Stimulated activated naive B cell treated with anti-CD40 and anti-IgM and Interleukin-4, amounts not matched to agents 10 μg/mL and 1 μg/mL and 100 μg/mL, for 72 hours (primary cell): ENCODE results near the gene WASF2.
A peak's percentile ranks its signal among the peaks of the same experiment; 100 is the strongest.

Experiments used
- ATAC-seq, 2 donors: fragments of 150-1000 bp; cut with Tn5 transposase; replicated peaks; 2 replicates each; pipeline ENCODE4 v1.10.0; 2021; ENCODE audit warnings: moderate library complexity in 1 of 2
- DNase-seq: peaks from one replicate; pipeline ENCODE4 v3.0.0; 2021
- H3K27ac Mint-ChIP-seq: one replicate; pipeline ENCODE4 v1.8.0; 2022; ENCODE audit warnings: mild to moderate bottlenecking, mixed read lengths
- H3K27me3 Mint-ChIP-seq, 2 donors: one replicate each; pipeline ENCODE4 v1.8.0; 2022; ENCODE audit warnings: mixed read lengths in 2 of 2
- H3K36me3 Mint-ChIP-seq, 2 donors: one replicate each; pipeline ENCODE4 v1.8.0; 2022; ENCODE audit warnings: mixed read lengths in 2 of 2, mild to moderate bottlenecking in 1 of 2
- H3K4me1 Mint-ChIP-seq, 2 donors: one replicate each; pipeline ENCODE4 v1.8.0; 2022; ENCODE audit warnings: mixed read lengths in 2 of 2, mild to moderate bottlenecking in 1 of 2
- H3K4me3 Mint-ChIP-seq, 2 donors: one replicate each; pipeline ENCODE4 v1.8.0; 2022; ENCODE audit warnings: mild to moderate bottlenecking in 2 of 2, mixed read lengths in 2 of 2, moderate library complexity in 1 of 2
- H3K9me3 Mint-ChIP-seq, 2 donors: one replicate each; pipeline ENCODE4 v1.8.0; 2022; ENCODE audit warnings: mixed read lengths in 2 of 2, mild to moderate bottlenecking in 1 of 2

WASF2 gene

DNA sequence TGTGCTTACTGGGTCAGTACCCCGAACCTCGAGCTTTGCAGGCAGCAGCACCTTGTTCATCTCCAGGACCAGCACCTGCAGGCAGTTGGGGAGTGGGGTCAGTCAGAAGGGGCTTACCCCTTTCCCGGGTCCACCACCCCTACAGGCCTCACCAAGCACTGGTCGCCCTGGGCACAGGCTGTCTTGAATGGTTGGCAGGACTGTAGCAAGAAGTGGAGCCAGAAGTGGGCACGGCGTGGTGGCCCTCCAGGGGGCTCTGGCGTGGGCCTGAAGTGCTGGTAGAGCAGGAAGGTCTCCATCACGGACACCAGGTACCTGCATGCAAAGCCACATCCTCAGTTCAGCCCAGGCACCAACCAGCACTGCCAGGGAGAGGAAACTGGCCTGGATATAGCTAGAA lies 128.4 kb downstream of the WASF2 start:
- H3K9me3 Mint-ChIP-seq = no peaks in the 10 kb centered on the region
- DNase-seq (no peak), ATAC-seq (no peak)
- peak overlapping the region; percentile 67 to 79 for H3K4me3 Mint-ChIP-seq
- H3K27me3 Mint-ChIP-seq = no peaks in the 10 kb centered on the region
- peaks cover 51 to 63% of the 10 kb centered on the region in 2 donors for H3K4me1 Mint-ChIP-seq
- peaks cover 0 to 1% of the 10 kb centered on the region in 2 donors for H3K36me3 Mint-ChIP-seq
- H3K27ac Mint-ChIP-seq = no peak overlapping the region

DNA sequence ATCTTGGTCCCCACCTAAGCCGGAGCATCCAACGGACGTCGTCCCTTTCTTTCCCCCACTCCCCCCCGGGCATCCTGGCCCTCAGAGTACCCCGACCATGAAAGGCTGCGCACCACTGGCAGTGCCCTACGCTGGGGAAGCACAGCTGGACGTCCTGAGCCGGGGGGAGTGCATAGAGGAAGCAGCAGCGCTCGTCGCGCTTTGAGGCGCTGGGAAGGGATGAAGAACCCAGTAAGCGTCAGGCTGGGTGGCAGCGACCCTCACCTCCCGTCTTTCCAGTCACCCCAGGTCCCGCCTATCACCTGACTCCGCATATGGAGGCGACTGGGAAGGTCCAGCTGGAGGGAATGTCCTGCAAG lies 128.9 kb downstream of the WASF2 start:
- Mint-ChIP-seq H3K9me3 (no peaks in the 10 kb centered on the region), H3K4me3 (peak overlapping the region; percentile 67 to 79), H3K27ac (peak overlapping the region; percentile 81), H3K27me3 (no peaks in the 10 kb centered on the region), H3K36me3 (peaks cover 0 to 1% of the 10 kb centered on the region in 2 donors), H3K4me1 (peaks cover 54 to 63% of the 10 kb centered on the region in 2 donors)
- DNase-seq = no peak
- no peak for ATAC-seq

DNA sequence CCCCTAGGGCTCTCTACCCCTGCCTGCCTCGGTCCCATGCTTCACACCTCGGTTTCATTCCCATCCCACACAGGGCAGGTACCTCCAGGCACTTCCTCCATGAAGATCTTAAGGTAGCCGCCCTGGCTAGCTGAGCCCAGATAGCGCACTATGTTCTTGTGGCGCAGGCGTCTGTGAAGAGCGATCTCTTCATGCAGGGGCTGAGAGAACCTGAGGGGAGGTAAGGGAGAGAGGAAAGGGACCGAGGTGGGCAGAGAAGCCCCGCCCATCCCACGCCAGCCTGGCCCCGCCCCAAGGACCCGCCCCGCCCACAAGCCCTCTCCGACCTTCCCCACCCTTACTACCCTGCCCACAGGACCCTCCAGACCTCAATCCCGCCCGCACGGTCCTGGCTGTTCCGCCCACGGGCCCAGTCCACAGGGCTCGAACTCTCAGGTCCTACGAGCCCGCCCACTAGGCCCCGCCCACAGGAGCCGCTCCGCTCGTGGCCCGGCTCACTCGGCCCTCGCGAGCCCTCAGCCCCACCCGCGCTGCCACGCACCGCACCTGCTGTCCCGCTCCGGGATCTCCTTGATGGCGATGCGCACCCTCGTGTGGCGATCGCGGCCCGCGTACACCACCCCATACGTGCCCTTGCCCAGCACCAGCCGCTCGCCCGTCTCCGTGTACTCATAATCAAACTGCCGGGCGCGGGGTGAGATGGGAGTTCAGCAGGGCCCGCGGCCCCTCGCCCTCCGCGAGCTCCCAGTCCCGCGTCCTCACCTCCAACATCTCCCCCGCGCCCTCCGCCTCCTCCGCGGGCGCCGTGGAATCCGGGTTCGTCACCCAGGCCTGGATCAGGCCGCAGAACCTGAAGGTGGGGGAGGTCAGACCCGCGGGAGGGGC lies 129.6 kb downstream of the WASF2 start:
- no peak for DNase-seq
- peak; percentile 19 to 21 for ATAC-seq
- Mint-ChIP-seq H3K4me1 (peaks cover 54 to 62% of the 10 kb centered on the region in 2 donors), H3K36me3 (peaks cover 0 to 1% of the 10 kb centered on the region in 2 donors), H3K9me3 (no peaks in the 10 kb centered on the region), H3K27ac (peak overlapping the region; percentile 81), H3K4me3 (peak overlapping the region; percentile 67 to 79), H3K27me3 (no peaks in the 10 kb centered on the region)

DNA sequence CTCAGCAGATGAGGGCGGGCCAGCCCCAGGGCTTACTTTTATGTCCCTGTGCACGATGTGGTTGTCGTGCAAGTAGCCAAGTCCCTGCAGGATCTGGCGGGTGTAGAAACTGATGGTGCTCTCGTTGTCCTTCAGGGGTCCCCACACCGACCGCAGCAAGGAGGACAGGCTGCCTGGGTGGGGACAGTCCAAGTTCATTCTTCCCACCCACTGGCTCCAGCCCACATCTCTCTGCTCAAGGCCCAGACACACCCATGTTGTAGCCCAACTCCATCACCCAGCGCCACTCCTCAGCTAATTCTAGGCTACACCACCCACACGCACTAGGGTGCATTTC lies 130.2 kb downstream of the WASF2 start:
- no peak for DNase-seq
- Mint-ChIP-seq H3K9me3 (no peaks in the 10 kb centered on the region), H3K4me1 (peaks cover 51 to 59% of the 10 kb centered on the region in 2 donors), H3K27me3 (no peaks in the 10 kb centered on the region), H3K4me3 (peak overlapping the region; percentile 67 to 79), H3K27ac (peak overlapping the region; percentile 42), H3K36me3 (peaks cover 0 to 1% of the 10 kb centered on the region in 2 donors)
- peak; percentile 20 to 26 for ATAC-seq

DNA sequence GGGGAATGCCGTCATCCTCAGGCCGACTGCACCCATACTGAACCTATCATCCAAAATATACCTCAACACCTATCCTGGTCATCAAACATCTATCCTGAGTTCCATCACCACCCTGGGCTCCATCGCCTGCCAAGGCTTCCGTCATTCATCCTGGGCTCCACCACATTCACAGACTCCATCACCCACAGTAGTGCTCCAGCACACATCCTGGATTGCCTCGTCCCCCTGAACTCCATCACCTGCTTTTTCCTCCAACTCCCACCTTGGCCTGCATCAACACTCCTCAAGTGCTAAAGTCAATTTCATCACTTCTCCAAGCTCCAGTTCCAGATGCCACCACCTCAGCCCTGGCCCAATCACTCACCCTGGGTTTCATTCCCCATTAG lies 131.0 kb downstream of the WASF2 start:
- Mint-ChIP-seq H3K27me3 (no peaks in the 10 kb centered on the region), H3K4me1 (peaks cover 42 to 51% of the 10 kb centered on the region in 2 donors), H3K9me3 (no peaks in the 10 kb centered on the region), H3K36me3 (peaks cover 0 to 1% of the 10 kb centered on the region in 2 donors), H3K27ac (no peak overlapping the region), H3K4me3 (no peak overlapping the region)
- DNase-seq = no peak
- ATAC-seq = no peak

DNA sequence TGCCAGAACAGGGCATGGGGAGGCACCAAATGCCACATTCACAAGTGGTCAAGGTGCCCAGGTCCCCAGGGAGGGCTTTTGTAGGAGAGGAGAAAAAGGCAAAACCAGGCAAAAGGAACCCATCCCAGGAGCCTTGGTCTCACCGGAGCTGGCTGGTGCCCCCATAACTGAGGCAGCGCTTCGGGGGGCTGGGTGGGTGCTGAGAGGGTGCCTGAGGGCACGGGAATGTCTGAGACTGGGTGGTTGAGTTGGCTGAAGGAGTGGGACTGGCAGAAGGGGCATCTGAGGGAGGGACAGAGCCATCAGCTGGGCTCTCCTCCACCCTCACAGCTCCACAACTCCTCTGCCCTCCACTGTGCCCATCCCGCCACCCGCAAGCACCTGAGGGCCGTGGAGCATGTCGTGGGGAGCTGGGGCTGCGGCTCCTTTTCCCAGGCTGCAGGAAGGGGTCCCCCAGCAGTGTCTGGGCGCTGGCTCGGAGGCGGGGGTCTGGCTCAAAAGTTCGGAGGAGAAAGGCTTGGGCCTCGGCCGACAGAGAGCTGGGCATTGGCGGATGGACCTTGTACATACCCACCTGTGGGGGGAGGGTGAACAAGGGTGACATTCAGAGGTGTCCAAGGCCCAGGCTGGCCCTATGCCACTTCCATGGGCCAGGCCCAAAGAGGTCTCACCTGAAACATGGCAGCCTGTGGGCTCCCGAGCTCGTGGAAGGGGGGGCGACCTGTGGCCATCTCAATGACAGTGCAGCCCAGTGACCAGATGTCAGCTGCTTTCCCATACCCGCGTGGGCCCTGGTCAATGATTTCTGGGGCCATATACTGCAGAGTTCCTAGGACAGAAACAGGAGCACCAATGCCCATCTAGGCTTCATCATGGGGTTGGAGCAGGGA lies 131.7 kb downstream of the WASF2 start:
- no peak overlapping the region for H3K27ac Mint-ChIP-seq
- H3K36me3 Mint-ChIP-seq = peaks cover 0 to 1% of the 10 kb centered on the region in 2 donors
- peak overlapping the region in 1 of 2 donors; percentile 74 for H3K4me3 Mint-ChIP-seq
- H3K27me3 Mint-ChIP-seq = no peaks in the 10 kb centered on the region
- H3K4me1 Mint-ChIP-seq = peaks cover 40 to 46% of the 10 kb centered on the region in 2 donors
- ATAC-seq (no peak), DNase-seq (no peak)
- H3K9me3 Mint-ChIP-seq = no peaks in the 10 kb centered on the region

DNA sequence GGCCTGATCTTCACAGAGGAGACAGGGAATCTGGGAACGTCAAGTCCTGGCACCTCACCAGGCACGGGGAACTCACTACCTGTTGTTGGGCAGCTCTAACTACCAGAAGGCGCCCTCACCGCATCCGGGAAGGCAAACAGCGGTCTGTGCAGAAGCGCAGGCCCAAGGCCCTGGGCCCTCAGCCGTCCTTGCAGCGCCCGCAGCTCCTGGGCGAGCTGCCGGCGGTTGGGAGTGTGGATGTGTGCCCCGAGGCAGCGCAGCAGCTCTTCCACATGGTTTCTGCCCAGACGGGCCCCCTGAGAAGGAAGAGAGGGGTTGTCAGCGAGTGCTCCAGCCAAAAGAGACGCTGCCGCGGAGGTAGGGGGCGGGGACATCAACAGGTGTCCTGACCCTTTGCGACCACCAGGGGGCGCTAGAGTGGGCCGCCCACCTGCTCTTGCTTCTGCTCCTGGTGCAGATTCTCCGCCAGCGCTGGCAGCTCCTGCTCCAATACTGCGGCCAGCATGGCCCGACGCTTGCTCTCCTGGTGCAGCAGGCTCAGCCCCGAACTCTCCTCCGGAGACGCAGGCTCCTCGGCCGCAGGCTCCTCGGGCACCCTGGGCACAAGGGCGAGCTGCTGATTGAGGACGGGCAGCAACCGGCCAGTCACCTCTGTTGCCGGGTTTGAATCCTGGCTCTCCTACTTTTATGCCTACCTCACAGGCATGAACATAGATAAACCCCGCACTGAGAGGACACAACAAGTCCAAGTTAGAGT lies 132.5 kb downstream of the WASF2 start:
- Mint-ChIP-seq H3K27me3 (no peaks in the 10 kb centered on the region), H3K4me3 (peak overlapping the region; percentile 70 to 74), H3K9me3 (no peaks in the 10 kb centered on the region), H3K27ac (peak overlapping the region; percentile 9), H3K36me3 (peaks cover 0 to 1% of the 10 kb centered on the region in 2 donors), H3K4me1 (peaks cover 40 to 46% of the 10 kb centered on the region in 2 donors)
- ATAC-seq (peak; percentile 66 to 81), DNase-seq (peak; percentile 70)

DNA sequence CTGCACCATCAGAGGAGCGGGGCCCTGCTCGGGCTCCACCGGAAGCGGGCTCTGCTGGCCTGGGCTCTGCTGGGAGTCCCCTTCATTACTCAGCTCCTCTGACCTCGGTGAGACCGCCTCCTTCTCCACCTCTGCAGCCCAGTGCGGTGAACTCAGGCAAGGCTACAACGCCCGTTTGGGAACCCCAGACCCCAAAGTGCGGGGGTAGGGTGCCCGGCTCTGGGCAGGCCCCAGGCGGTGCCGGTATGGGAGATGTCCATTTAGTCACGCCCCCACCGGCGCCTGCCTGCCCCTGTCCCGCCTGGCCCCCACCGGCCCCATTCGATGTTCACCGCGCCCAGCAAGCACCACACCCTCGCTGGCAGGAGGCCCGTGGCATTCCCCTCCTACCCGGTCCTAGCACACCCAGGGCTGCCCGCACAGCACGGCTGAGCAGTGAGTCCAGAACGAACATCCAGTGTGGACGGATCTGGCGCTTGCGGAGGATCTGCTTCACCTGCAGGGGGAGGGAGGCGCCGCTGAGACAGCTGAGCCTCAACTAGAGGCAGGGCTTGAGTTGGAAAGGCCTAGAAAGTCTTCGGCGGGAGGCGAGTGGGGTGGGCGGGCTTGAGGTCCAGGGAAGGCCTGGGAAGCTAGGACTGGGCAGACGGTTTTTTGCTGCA lies 133.2 kb downstream of the WASF2 start:
- Mint-ChIP-seq H3K4me1 (peaks cover 40 to 46% of the 10 kb centered on the region in 2 donors), H3K4me3 (peak overlapping the region; percentile 70 to 74), H3K9me3 (no peaks in the 10 kb centered on the region), H3K27me3 (no peaks in the 10 kb centered on the region), H3K36me3 (peaks cover 0 to 1% of the 10 kb centered on the region in 2 donors), H3K27ac (peak overlapping the region; percentile 6)
- ATAC-seq = peak; percentile 25 to 62
- DNase-seq = no peak

DNA sequence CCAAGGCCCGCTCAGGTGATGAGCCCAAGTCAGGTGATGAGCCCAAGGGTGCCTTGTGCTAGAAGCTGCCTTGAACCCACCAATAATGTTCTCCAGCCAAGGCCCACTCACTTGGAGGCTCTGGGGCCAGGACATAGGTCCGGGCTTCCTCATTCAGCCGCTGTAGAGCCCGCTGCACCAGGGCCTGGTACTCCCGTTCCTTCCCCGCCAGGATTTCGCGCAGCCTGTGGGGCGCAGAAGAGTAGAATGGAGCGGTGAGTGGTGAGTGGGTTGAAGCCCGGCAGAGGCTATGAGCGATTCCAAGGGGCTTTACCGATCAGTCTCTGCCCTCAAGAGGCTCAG lies 133.7 kb downstream of the WASF2 start:
- peaks cover 0 to 1% of the 10 kb centered on the region in 2 donors for H3K36me3 Mint-ChIP-seq
- no peak for ATAC-seq
- peak overlapping the region; percentile 37 to 70 for H3K4me3 Mint-ChIP-seq
- DNase-seq = no peak
- H3K4me1 Mint-ChIP-seq = peaks cover 40 to 46% of the 10 kb centered on the region in 2 donors
- no peaks in the 10 kb centered on the region for H3K9me3 Mint-ChIP-seq
- H3K27ac Mint-ChIP-seq = peak overlapping the region; percentile 75
- no peaks in the 10 kb centered on the region for H3K27me3 Mint-ChIP-seq

DNA sequence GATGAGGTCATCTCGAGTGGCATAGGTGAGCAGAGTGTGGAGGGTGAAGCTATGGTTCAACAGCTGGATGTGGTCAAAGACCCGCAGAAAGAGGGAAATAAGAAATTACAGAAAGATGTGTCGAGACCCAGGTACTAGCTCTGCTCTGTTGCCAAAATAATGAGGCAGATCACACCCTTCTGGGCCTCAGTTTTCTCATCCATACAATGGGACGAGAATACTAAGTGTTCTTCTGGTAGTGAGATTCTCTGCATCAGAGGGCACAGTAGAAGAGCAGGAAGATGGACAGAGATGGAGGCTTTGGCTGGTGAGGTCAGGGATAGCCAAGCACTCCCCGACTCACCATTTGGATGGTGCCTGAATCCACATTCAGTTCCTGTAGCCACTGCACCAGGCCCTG lies 134.3 kb downstream of the WASF2 start:
- Mint-ChIP-seq H3K9me3 (no peaks in the 10 kb centered on the region), H3K36me3 (peaks cover 0 to 1% of the 10 kb centered on the region in 2 donors), H3K4me1 (peaks cover 36 to 42% of the 10 kb centered on the region in 2 donors), H3K4me3 (no peak overlapping the region), H3K27me3 (no peaks in the 10 kb centered on the region), H3K27ac (no peak overlapping the region)
- ATAC-seq = no peak
- no peak for DNase-seq
